Suppressor macrophage (primary cell): ENCODE results near the gene C16orf46.

Source experiments
- DNase-seq, 4 experiments: peaks; one replicate each; pipeline ENCODE4 v3.0.0-alpha.2; 2020 to 2022

The C16orf46 gene

GRCh38 chr16:81073560-81074330, 3.3 kb downstream of the C16orf46 start:
- DNase-seq, result no peak

DNA sequence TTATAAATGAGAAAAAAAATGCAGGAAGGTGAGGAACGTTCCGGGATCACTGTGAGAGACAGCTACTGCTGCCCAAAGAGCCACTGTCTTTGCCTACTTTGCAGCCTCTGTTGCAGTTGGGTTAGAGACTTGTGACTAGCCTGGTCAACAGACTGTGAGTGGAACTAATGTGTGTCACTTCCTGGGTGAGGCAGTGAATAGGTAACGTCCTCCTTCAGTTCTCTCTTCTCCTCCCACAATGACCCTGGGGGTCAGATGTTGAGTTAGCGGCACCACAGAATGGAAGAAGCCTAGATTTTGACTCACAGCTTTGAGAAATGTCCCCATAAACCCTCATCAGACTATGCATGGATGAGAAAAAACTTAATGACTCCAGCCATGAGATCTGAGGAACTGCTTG, 5.2 kb downstream of the C16orf46 start:
- peak; percentile 44 to 89 (median 58) for DNase-seq

- DNase-seq, result no peak
Measured at GRCh38 chr16:81070979-81071378, 6.1 kb downstream of the C16orf46 start.

DNA sequence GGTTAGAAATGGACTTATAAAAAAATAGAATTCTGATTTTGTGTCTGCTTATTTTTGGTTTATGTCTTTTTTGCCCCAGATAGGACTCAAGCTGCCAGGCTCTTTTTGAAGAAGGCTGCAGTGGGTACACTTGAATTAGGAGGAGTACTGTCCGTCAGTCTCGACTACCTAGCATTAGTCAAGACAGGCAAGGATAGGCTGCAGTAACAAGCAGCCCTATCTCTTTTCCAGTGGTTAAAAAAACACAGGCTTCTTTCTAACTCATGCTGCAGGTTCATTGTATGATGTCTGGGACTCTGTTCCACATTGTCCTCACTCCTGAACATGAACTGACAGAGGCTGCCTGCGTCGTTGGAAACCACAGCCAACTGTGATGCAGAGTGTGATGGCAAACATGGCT, 8.0 kb downstream of the C16orf46 start:
- no peak for DNase-seq

DNA sequence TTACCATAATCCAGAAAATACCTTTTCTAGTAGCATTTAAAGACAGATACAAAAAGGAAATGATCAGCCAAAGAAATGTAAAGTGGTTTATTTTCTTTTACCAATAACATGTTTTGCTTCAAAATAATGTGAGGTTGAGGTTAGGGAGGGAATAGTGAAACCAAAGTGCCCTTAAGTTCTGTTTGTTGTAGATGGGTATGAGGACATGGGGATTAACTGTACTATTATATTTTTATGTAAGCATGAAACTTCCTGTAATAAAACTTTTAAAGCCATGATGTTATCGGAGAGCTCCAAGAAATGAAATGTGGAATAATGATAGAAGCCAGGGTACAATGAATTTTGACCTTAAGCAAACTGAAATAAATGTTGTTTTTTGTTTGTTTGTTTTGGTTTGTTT, 9.9 kb downstream of the C16orf46 start:
- no peak for DNase-seq

- DNase-seq, result no peak
Measured at GRCh38 chr16:81066681-81067080, 10.4 kb downstream of the C16orf46 start.

GRCh38 chr16:81061871-81062608, 15.0 kb downstream of the C16orf46 start:
- no peak for DNase-seq

DNA sequence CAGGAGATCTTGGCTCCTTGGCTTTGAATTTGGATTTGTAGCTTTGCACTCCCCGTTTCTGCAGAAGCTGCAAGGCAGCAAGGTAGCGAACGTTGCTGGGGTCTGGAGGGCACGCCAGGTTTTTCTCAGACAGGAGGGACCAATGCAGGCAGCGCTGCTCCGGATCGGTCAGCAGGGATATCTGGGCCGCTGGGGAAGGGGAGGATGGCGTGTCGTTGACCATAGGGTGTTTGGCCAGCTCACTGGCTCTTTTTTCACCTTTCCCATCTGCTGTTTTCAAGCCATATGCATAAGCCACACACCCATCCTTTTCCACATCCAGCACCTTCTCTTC, 15.8 kb downstream of the C16orf46 start:
- no peak for DNase-seq

DNA sequence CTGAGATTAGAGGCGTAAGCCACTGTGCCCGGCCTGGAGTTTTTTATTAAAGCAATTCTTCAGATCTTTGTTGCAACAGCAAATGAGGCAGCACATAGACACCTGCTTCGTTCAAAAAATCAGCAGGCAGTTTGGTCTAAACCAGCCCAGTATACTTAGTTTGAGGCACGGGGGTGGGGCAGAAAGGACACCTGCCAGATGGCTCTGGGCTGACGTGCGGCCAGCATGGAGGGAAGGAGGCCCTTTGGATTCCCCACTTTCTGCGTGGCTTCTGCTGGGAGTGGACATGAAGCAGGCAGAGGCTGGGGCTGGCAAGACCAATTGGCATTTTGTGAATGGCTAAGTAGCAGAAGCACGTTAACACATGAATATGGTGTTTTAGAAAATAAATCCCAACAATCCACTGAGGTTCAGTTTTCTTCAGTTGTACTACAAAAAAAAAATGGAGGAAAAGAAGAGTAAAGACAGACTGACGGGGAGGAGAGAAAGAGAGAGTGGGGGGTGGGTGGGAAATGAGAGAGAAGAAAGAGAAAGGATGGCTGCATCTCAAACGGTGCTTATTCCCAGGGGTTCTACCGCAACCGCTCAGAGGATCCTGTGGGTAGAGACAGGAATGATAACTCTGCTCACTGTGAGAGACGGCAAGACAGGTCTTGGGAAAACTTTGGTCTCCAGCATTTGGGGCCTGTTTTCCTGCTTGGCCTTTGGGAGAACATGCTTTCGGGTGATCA, 16.3 kb downstream of the C16orf46 start:
- no peak for DNase-seq

DNA sequence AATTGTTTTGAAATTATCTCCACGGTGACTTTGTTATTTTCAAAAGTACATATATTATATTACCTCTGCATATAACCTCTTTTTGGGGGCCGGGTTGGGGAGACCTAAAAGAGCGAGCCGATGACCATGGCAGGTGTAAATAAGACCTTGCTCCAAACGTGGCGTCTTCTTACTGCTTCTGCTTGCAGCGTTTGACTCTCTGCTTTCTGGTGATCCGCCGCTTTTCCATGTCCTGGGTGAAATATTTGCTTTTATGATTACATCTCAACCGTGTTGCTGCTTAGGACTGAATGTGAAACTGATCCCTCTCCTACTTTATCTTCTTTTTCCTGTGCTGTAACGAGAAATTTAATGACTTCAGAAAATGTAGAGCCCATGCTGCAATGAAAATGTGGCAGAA, 23.3 kb downstream of the C16orf46 start:
- DNase-seq, result no peak

GRCh38 chr16:81042821-81043220, 34.2 kb downstream of the C16orf46 start:
- DNase-seq, result no peak

DNA sequence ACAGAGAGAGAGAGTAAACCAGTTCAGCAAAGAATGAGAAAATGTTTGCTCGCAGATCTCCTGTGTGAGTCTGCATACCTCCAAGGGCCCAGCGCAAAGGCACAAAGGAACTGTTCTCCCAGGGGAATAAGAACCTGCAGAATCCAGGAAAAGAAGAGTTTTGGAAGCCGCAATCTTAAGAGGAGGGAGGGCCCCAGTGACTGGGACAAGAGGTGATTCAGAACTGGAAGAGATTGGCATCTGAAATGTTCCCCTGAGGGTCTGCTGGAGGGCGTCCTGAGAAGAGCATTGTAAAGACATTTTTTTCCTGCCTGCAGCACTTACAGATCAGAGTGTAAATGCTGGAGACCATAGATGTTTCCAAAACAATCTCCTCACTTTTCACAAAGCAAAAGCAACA, 35.3 kb downstream of the C16orf46 start:
- no peak for DNase-seq

- DNase-seq, result no peak
Measured at GRCh38 chr16:81040842-81041241, 36.2 kb downstream of the C16orf46 start.

DNA sequence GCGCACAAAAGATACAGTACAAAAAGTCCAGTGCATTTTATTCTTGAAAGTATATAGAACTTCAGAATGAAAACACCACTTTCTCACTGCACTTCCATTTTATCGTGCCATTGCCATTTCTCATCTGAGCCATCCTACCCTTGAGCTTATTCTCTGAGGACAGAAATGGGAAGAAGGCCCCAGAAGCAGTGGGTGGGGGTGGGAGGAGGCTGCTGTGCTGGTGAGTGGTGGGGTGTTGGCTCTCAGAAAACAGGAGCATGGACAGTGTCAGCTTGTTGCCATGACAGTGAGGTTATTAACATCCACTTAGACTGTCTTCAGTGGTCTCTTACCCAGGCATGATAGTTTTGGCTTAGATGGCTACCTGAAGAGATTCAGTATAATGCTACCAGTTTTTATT, 36.9 kb downstream of the C16orf46 start:
- peak; percentile 19 to 53 (median 37) for DNase-seq

- peak; percentile 15 to 47 (median 18) for DNase-seq
Measured at GRCh38 chr16:81036751-81037350, 40.2 kb downstream of the C16orf46 start.

- DNase-seq, result peak; percentile 6 to 61 (median 28)
Measured at GRCh38 chr16:81035975-81036750, 40.9 kb downstream of the C16orf46 start.

GRCh38 chr16:81035398-81035974, 41.6 kb downstream of the C16orf46 start, which contains the start of gene ATMIN:
Gene ATMIN, plus strand, starts transcription at chr16:81035842. Its CDS starts 29 bp downstream, at chr16:81035871.
- peak; percentile 94 to 98 (median 98) for DNase-seq

DNA sequence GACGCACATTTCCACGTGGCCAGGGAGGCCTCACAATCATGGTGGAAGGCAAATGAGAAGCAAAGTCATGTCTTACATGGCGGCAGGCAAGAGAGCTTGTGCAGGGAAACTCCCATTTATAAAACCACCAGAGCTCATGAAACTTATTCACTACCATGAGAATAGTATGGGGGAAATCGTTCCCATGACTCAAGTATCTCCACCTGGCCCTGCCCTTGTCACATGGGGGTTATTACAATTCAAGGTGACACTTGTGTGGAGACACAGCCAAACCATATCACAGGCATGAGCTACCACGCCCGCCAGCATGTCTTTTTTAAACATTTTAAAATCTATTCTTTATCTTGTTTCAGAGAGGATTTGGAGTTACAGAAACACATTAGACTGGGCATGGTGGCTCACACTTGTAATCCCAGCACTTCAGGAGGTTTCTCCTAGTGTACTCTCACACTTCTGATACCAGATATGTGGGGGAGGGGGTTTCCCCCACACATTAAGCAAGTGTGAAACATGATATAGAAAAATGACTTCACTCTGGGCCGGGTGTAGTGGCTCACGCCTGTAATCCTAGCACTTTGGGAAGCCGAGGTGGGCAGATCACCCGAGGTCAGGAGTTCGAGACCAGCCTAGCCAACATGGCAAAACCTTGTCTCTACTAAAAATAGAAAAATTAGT, 47.0 kb downstream of the C16orf46 start:
- no peak for DNase-seq

DNA sequence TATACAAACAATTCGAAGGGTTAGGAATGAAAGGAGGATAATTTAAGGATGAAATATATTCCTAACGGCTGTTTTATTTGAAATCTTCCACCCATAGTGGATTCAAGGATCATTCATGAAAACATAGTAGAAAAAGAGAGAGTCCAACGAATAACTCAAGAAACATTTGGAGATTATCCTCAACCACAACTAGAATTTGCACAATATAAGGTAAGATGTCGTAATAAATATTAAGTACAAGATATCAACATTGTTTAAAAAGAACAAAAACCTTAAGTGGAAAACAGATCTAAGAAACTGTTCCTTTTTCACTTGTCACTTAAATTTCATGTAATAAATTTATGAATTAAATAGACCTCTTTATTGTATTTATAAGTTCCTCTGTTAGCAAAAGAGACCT, 50.6 kb downstream of the C16orf46 start:
- DNase-seq, result no peak

- DNase-seq, result no peak
Measured at GRCh38 chr16:81018496-81018895, 58.5 kb downstream of the C16orf46 start.

DNA sequence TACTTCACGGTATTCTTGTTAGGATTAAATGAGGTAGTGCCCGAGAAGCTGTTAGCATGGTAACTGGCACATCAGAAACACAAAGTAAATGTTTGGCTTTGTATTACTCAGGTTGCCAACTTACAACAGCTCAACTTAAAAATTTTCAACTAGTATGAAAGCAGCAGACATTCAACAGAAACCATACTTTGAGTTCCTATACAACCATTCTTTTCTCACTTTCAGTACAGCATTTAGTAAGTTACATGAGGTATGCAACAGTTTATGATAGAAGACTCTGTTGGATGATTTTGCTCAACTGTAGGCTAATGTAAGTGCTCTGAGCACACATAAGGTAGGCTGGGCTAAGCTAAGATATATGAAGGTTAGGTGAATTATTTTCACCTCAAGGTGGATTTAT, 62.4 kb downstream of the C16orf46 start:
- DNase-seq, result no peak
